K562 (cell line): ENCODE results near the gene CEP128. TPM values are rescaled to one million over a fixed set of nuclear protein-coding genes. Genes with fewer than 3 reads are reported as not detected.

Experiments
- ATAC-seq: fragments of 200-7000 bp; cut with Tn5 transposase; 3 replicates; pipeline ENCODE4 v1.9.1; 2020; ENCODE audit warnings: moderate library complexity
- BruUV-seq: library from RNA; stranded (reverse); fragments of 400-500 nt; replicated peaks from 2 replicates; lab custom pipeline; 2021; lab: Mats Ljungman, UMichigan
- CTCF ChIA-PET: fragments of 300-600 bp; formaldehyde crosslinking; extraction: SDS; loops from one replicate; lab custom pipeline; 2021; ENCODE audit warnings: low intra/inter-chr PET ratio; lab: Yijun Ruan, JAX
- POLR2A ChIA-PET: fragments of 300-600, 350-650 bp; sonication (Branson Sonifier 250); formaldehyde crosslinking; extraction: SDS; loops from one replicate; lab custom pipeline; 2021; ENCODE audit warnings: antibody characterized with exemption, inconsistent platforms; lab: Yijun Ruan, JAX
- DNase-seq, 4 experiments: peaks; one replicate each; pipeline versions ENCODE4 v3.0.0 to v3.0.0-alpha.2; 2011 to 2018; ENCODE audit warnings: low spot score in 3 of 4, mixed read lengths in 3 of 4; ENCODE audit errors: extremely low read depth in 1 of 4
- FAIRE-seq: peaks from 2 replicates; lab custom pipeline; 2011; peaks lifted over from hg19 to GRCh38; lab: Jason Lieb, UNC
- H2AFZ ChIP-seq: 2 replicates; pipeline ENCODE4 v1.6.0; 2011; ENCODE audit warnings: low read depth, low read length, control low read depth, inconsistent platforms
- H3K27ac ChIP-seq: fragments of 200-600 bp; 3 replicates; pipeline ENCODE4 v1.8.0; 2011; ENCODE audit warnings: low read depth, mild to moderate bottlenecking, control low read depth, inconsistent platforms, low read length, moderate library complexity, mixed read lengths; ENCODE audit errors: extremely low read depth
- H3K27me3 ChIP-seq, 2 experiments: fragments of 300-600 bp in 1 of 2; 2 replicates in 1 of 2; 3 replicates in 1 of 2; pipeline versions ENCODE4 v1.6.0 to v1.8.0; 2011; ENCODE audit warnings: inconsistent platforms in 2 of 2, low read length in 2 of 2, mild to moderate bottlenecking in 1 of 2, mixed read lengths in 1 of 2, moderate library complexity in 1 of 2; ENCODE audit not compliant: control insufficient read depth in 2 of 2, insufficient read depth in 2 of 2
- H3K36me3 ChIP-seq: fragments of 300-600 bp; 3 replicates; pipeline ENCODE4 v1.8.0; 2011; ENCODE audit warnings: mild to moderate bottlenecking, low read length, inconsistent platforms; ENCODE audit not compliant: control insufficient read depth, insufficient read depth
- H3K4me1 ChIP-seq, 2 experiments: fragments of 200-600 bp in 1 of 2; replicated peaks in 1 of 2; 2 replicates in 1 of 2; 3 replicates in 1 of 2; pipeline versions ENCODE4 v1.5.1 to v1.8.0; 2011; ENCODE audit warnings: inconsistent platforms in 2 of 2, low read length in 2 of 2, mild to moderate bottlenecking in 1 of 2, mixed read lengths in 1 of 2, moderate library complexity in 1 of 2; ENCODE audit not compliant: control insufficient read depth in 2 of 2, insufficient read depth in 2 of 2
- H3K4me2 ChIP-seq: 2 replicates; pipeline ENCODE4 v1.6.1; 2011; ENCODE audit warnings: low read length, control low read depth, inconsistent platforms, mixed read lengths; ENCODE audit not compliant: insufficient read depth
- H3K4me3 ChIP-seq: fragments of 200-600 bp; sonication (generic), shearing (Covaris generic); 2 replicates; pipeline ENCODE4 v1.5.1; 2016; ENCODE audit warnings: control low read depth, inconsistent platforms
- H3K79me2 ChIP-seq: fragments of 200-600 bp; 3 replicates; pipeline ENCODE4 v1.8.0; 2011; ENCODE audit warnings: low read length, inconsistent platforms; ENCODE audit not compliant: control insufficient read depth, insufficient read depth
- H3K9ac ChIP-seq, 2 experiments: 2 replicates each; pipeline versions ENCODE4 v1.6.0 to v1.6.1; 2011; ENCODE audit warnings: low read depth in 2 of 2, low read length in 2 of 2, control low read depth in 1 of 2, inconsistent platforms in 1 of 2, mild to moderate bottlenecking in 1 of 2, mixed read lengths in 1 of 2; ENCODE audit not compliant: insufficient read depth in 1 of 2
- H3K9me1 ChIP-seq: one replicate; pipeline ENCODE4 v1.6.0; 2011; ENCODE audit warnings: inconsistent platforms, mild to moderate bottlenecking, low read length, moderate library complexity; ENCODE audit not compliant: control insufficient read depth, insufficient read depth
- H3K9me3 ChIP-seq: replicated peaks from 2 replicates; pipeline ENCODE4 v1.5.1; 2011; ENCODE audit warnings: low read depth, low read length, inconsistent platforms; ENCODE audit not compliant: control insufficient read depth, insufficient read depth
- H4K20me1 ChIP-seq: replicated peaks from 2 replicates; pipeline ENCODE4 v1.6.1; 2011; ENCODE audit warnings: low read length, inconsistent platforms, mixed read lengths; ENCODE audit not compliant: control insufficient read depth, insufficient read depth
- CLOCK ChIP-seq: fragments of 250-450 bp; sonication (Bioruptor Pico); IDR thresholded peaks from 2 replicates; pipeline ENCODE4 v1.4.0; 2020; ENCODE audit warnings: mild to moderate bottlenecking, moderate library complexity, borderline replicate concordance
- CTCF ChIP-seq, 3 experiments: IDR thresholded peaks in 2 of 3; conservative IDR thresholded peaks in 1 of 3; 2 replicates each; pipeline ENCODE4 v1.5.1; 2011 to 2012; ENCODE audit warnings: low read length in 3 of 3, mild to moderate bottlenecking in 3 of 3, control low read depth in 2 of 3, improper control_type of control experiment in 1 of 3, inconsistent platforms in 1 of 3, low read depth in 1 of 3, mixed read lengths in 1 of 3, moderate library complexity in 1 of 3; ENCODE audit not compliant: insufficient read depth in 2 of 3
- FOXO4 ChIP-seq: fragments of 450-650 bp; formaldehyde crosslinking; IDR thresholded peaks from 2 replicates; pipeline ENCODE4 v1.4.0; 2020; ENCODE audit warnings: mild to moderate bottlenecking, moderate library complexity
- HNRNPH1 ChIP-seq: fragments of 200-400 bp; formaldehyde crosslinking; optimal IDR thresholded peaks from 2 replicates; pipeline ENCODE3; 2017; ENCODE audit warnings: low read depth, mild to moderate bottlenecking, low read length, moderate library complexity
- ILK ChIP-seq: fragments of 450-650 bp; IDR thresholded peaks from 2 replicates; pipeline ENCODE4 v1.6.1; 2016; ENCODE audit warnings: missing genetic modification characterization, low read depth, mild to moderate bottlenecking, missing compliant biosample characterization, moderate library complexity, borderline replicate concordance
- KLF6 ChIP-seq: fragments of 250-450 bp; sonication (Bioruptor Pico); IDR thresholded peaks from 2 replicates; pipeline ENCODE4 v1.4.0; 2020; ENCODE audit warnings: mild to moderate bottlenecking, moderate library complexity, borderline replicate concordance
- NCOA6 ChIP-seq: fragments of 450-650 bp; IDR thresholded peaks from 2 replicates; pipeline ENCODE4 v1.6.1; 2017; ENCODE audit warnings: mild to moderate bottlenecking
- NFYB ChIP-seq: IDR thresholded peaks from 2 replicates; pipeline ENCODE4 v1.6.1; 2011; ENCODE audit warnings: mild to moderate bottlenecking, moderate library complexity; ENCODE audit not compliant: insufficient read length; ENCODE audit errors: extremely low read depth
- RBM15 ChIP-seq: fragments of 200-400 bp; formaldehyde crosslinking; IDR thresholded peaks from 2 replicates; pipeline ENCODE4 v1.6.1; 2018; ENCODE audit warnings: mild to moderate bottlenecking, low read length, moderate library complexity; ENCODE audit not compliant: insufficient read depth
- RBM39 ChIP-seq: fragments of 200-400 bp; formaldehyde crosslinking; optimal IDR thresholded peaks from 2 replicates; pipeline ENCODE3; 2018; ENCODE audit warnings: low read depth, low read length
- ZBTB12 ChIP-seq: fragments of 250-450 bp; sonication (Bioruptor Pico); IDR thresholded peaks from 2 replicates; pipeline ENCODE4 v1.4.0; 2020
- ZNF140 ChIP-seq: fragments of 250-450 bp; sonication (Bioruptor Pico); IDR thresholded peaks from 2 replicates; pipeline ENCODE4 v1.8.0; 2021; ENCODE audit warnings: moderate library complexity, mild to moderate bottlenecking, inconsistent platforms
- ZNF655 ChIP-seq: fragments of 250-450 bp; sonication (Bioruptor Pico); IDR thresholded peaks from 2 replicates; pipeline ENCODE4 v1.5.0; 2021
- ZNF778 ChIP-seq: fragments of 450-650 bp; formaldehyde crosslinking; IDR thresholded peaks from 2 replicates; pipeline ENCODE4 v1.4.0; 2020; ENCODE audit warnings: mild to moderate bottlenecking, moderate library complexity
- WGBS: fragments of 100-300 bp; shearing (Covaris generic); methylation state at CpG from one replicate; pipeline ENCODE4 v1.1.6; 2016; ENCODE audit warnings: low coverage, mixed read lengths; ENCODE audit not compliant: insufficient coverage; ENCODE audit errors: missing lambda C conversion rate; 5-methylcytosine and 5-hydroxymethylcytosine counted together
- in situ Hi-C: fragments of 300-500 bp; cut with MboI; formaldehyde crosslinking; loops from 4 replicates; pipeline ENCODE4 v1.15.0; 2018; ENCODE audit warnings: inconsistent platforms, mixed read lengths
- intact Hi-C: fragments of 100-400 bp; cut with micrococcal nuclease; formaldehyde crosslinking; loops from 2 replicates; pipeline ENCODE4 v1.14.2; 2022
- polyA plus RNA-seq, 8 experiments: library from polyadenylated mRNA; depleted of rRNA in 4 of 8; stranded (reverse) in 5 of 8; unstranded in 3 of 8; fragments of >200 nt; fragmentation: Nextera tagmentation in 2 of 8; fragmentation: Illumina TruSeq in 1 of 8; extraction: Ambion mirVana in 2 of 8; extraction: Trizol in 1 of 8; gene quantifications; 2 replicates each; pipeline versions ENCODE4 v1.2.1 to v1.2.3, GENCODE V29; 2011 to 2014; ENCODE audit warnings: inconsistent platforms in 1 of 8, missing spikeins in 1 of 8
- total RNA-seq, 7 experiments: library from RNA; depleted of rRNA in 6 of 7; stranded (reverse); fragments of >200 nt in 6 of 7; fragmentation: Illumina TruSeq in 2 of 7; extraction: Trizol in 2 of 7; gene quantifications; 2 replicates each; pipeline versions ENCODE4 v1.2.1 to v1.2.3, GENCODE V29; 2011 to 2021; ENCODE audit warnings: low replicate concordance in 1 of 7

CEP128 gene
- total and polyA plus RNA-seq, 9 of the 15 experiments (the other 6 are each of a cell fraction or from before 2014, with no cell fraction given): 2.3 to 9.2 (median 4.6) TPM

- no peaks in the 10 kb centered on the region for H3K4me1 ChIP-seq
- ChIA-PET CTCF (no interaction called here), POLR2A (no interaction called here)
- no peak overlapping the region for H3K4me2 ChIP-seq
- FAIRE-seq (no peak), DNase-seq (no peak), ATAC-seq (no peak)
- H3K4me3 ChIP-seq: no peak overlapping the region
- no TSS peak for BruUV-seq
- no peak overlapping the region for H3K27ac ChIP-seq
- no peaks in the 10 kb centered on the region for H3K9me3 ChIP-seq
- no peak overlapping the region for H2AFZ ChIP-seq
- H4K20me1 ChIP-seq: no peaks in the 10 kb centered on the region
- no peaks in the 10 kb centered on the region for H3K27me3 ChIP-seq
- no peaks in the 10 kb centered on the region for H3K36me3 ChIP-seq
- no peaks in the 10 kb centered on the region for H3K79me2 ChIP-seq
- intact Hi-C loops: no loop called here
- in situ Hi-C loops: no loop called here
- no peaks in the 10 kb centered on the region for H3K9me1 ChIP-seq
- WGBS: 19% methylated on average over 2 of the region's 2 CpGs
- H3K9ac ChIP-seq: no peak overlapping the region
- TF ChIP-seq CTCF (IDR thresholded peaks at IDR 0.05 in 2 of 3, conservative IDR thresholded peaks at IDR 0.05 in 1 of 3; ENCODE audit: insufficient read depth in 2 of 3, low read depth in 1 of 3, low read length in 3 of 3) (no peak), ZNF140 (CRISPR knock-in tag) (no peak), KLF6 (no peak), NCOA6 (no peak), ZBTB12 (CRISPR knock-in tag) (no peak), ZNF655 (CRISPR knock-in tag) (no peak), RBM15 (no peak), RBM39 (no peak), FOXO4 (CRISPR knock-in tag) (no peak), ILK (tag) (no peak), CLOCK (CRISPR knock-in tag) (no peak), NFYB (no peak), ZNF778 (no peak), HNRNPH1 (no peak)
Measured at GRCh38 chr14:80575763-80576162, 365.8 kb downstream of the CEP128 start.
